Neural cell (in vitro differentiated cells): ENCODE results near the gene SRD5A2.

Source experiments
- CTCF ChIP-seq: fragments of 450-650 bp; IDR thresholded peaks from 2 replicates; pipeline ENCODE4 v1.5.1; 2014; ENCODE audit warnings: antibody characterized with exemption, mild to moderate bottlenecking, moderate library complexity; ENCODE audit not compliant: poor library complexity, severe bottlenecking
- EZH2 ChIP-seq: fragments of 200-600, 300-800 bp; shearing (Covaris generic), sonication (generic); IDR thresholded peaks from 2 replicates; pipeline ENCODE4 v1.6.1; 2014; ENCODE audit warnings: antibody characterized with exemption, low read length, borderline replicate concordance, mild to moderate bottlenecking; ENCODE audit not compliant: insufficient read depth, poor library complexity, severe bottlenecking
- POLR2AphosphoS5 ChIP-seq: IDR thresholded peaks from 2 replicates; pipeline ENCODE4 v1.6.1; 2012

GRCh38 chr2:31539505-31539904 is 41.2 kb downstream of the SRD5A2 start:
- no peak for TF ChIP-seq POLR2AphosphoS5
- TF ChIP-seq EZH2, result no peak
- TF ChIP-seq CTCF, result no peak
